ENCODE measurements around the gene SLC6A9.

The SLC6A9 gene

GRCh38 chr1:44000122-44000665 lies 31.1 kb downstream of the SLC6A9 start:
- DNase-seq: no peak

GRCh38 chr1:43999455-43999854 lies 31.8 kb downstream of the SLC6A9 start:
- DNase-seq: no peak

- no peak for DNase-seq
Observed at GRCh38 chr1:43998000-43998378, 33.3 kb downstream of the SLC6A9 start.

- no peak for DNase-seq
Observed at GRCh38 chr1:43997295-43997999, 33.8 kb downstream of the SLC6A9 start.

- no peak for DNase-seq
Observed at GRCh38 chr1:43996733-43997115, 34.5 kb downstream of the SLC6A9 start.

- DNase-seq: no peak
Observed at GRCh38 chr1:43995984-43996732, 35.1 kb downstream of the SLC6A9 start.

- DNase-seq: no peak
Observed at GRCh38 chr1:43994794-43995790, 36.2 kb downstream of the SLC6A9 start.

GRCh38 chr1:43994071-43994470 lies 37.2 kb downstream of the SLC6A9 start:
- no peak for DNase-seq

GRCh38 chr1:43993206-43993914 lies 37.9 kb downstream of the SLC6A9 start:
- no peak for DNase-seq

- DNase-seq: no peak
Observed at GRCh38 chr1:43992232-43992995, 38.8 kb downstream of the SLC6A9 start.

- DNase-seq: peak; percentile 83
Observed at GRCh38 chr1:43991476-43992231, 39.6 kb downstream of the SLC6A9 start, which contains the start of gene CCDC24. TSS of gene CCDC24 (plus strand) at chr1:43991599. CDS start at chr1:43991879, 280 bp downstream.

GRCh38 chr1:43991200-43991475 lies 40.1 kb downstream of the SLC6A9 start:
- peak; percentile 81 for DNase-seq

GRCh38 chr1:43990271-43991199 lies 40.7 kb downstream of the SLC6A9 start:
- DNase-seq: no peak

- DNase-seq: no peak
Observed at GRCh38 chr1:43987159-43987902, 43.9 kb downstream of the SLC6A9 start.

GRCh38 chr1:43986712-43987111 lies 44.5 kb downstream of the SLC6A9 start:
- DNase-seq: no peak

- DNase-seq: no peak
Observed at GRCh38 chr1:43985984-43986595, 45.2 kb downstream of the SLC6A9 start.

- DNase-seq: no peak
Observed at GRCh38 chr1:43984855-43985254, 46.4 kb downstream of the SLC6A9 start.

Measured in right kidney (tissue), 1 donor.